Heart right ventricle (tissue), 16 donors: ENCODE measurements around the gene CDHR3. TPM values are rescaled to one million over a fixed set of nuclear protein-coding genes. Genes with fewer than 3 reads are reported as not detected.

Experiments used
- ATAC-seq, 8 donors: fragments of 200-7000 bp; cut with Tn5 transposase; one replicate each; pipeline ENCODE4 v1.9.1; 2020; ENCODE audit warnings: mild to moderate bottlenecking in 8 of 8, moderate library complexity in 8 of 8, moderate number of reproducible peaks in 1 of 8
- DNase-seq, 2 donors: peaks; one replicate each; pipeline ENCODE4 v3.0.0-alpha.2; 2020
- H3K27ac ChIP-seq, 10 donors: fragments of 200-600 bp; sonication (generic) in 2 of 10; one replicate each; pipeline versions ENCODE4 v1.5.0 to v1.8.0; 2020 to 2022; ENCODE audit warnings: mild to moderate bottlenecking in 3 of 10
- H3K27me3 ChIP-seq, 7 donors: fragments of 200-600 bp; one replicate each; pipeline ENCODE4 v1.8.0; 2021 to 2022; ENCODE audit warnings: mild to moderate bottlenecking in 2 of 7
- H3K36me3 ChIP-seq, 9 donors: fragments of 200-600 bp; sonication (generic) in 1 of 9; one replicate each; pipeline versions ENCODE4 v1.5.0 to v1.8.0; 2020 to 2022; ENCODE audit warnings: mild to moderate bottlenecking in 2 of 9
- H3K4me1 ChIP-seq, 9 donors: fragments of 200-600 bp; sonication (generic) in 1 of 9; one replicate each; pipeline versions ENCODE4 v1.5.0 to v1.8.0; 2020 to 2022; ENCODE audit warnings: mild to moderate bottlenecking in 4 of 9
- H3K4me3 ChIP-seq, 10 donors: fragments of 200-600 bp; sonication (generic) in 2 of 10; one replicate each; pipeline versions ENCODE4 v1.5.0 to v1.8.0; 2020 to 2022; ENCODE audit warnings: mild to moderate bottlenecking in 7 of 10, moderate library complexity in 2 of 10
- H3K9me3 ChIP-seq, 11 donors: fragments of 200-600 bp in 10 of 11; sonication (generic) in 2 of 11; one replicate each; pipeline versions ENCODE4 v1.5.0 to v1.8.0; 2013 to 2022; ENCODE audit warnings: mild to moderate bottlenecking in 2 of 11, control low read depth in 1 of 11, moderate library complexity in 1 of 11
- CTCF ChIP-seq, 9 donors: fragments of 200-600 bp; sonication (generic) in 2 of 9; IDR thresholded peaks; one replicate each; pipeline versions ENCODE4 v1.5.0 to v1.8.0; 2021 to 2022; ENCODE audit warnings: antibody characterized with exemption in 9 of 9, mild to moderate bottlenecking in 5 of 9, moderate library complexity in 1 of 9
- WGBS, 2 donors: extraction: QIAGEN DNeasy Blood & Tissue Kit; methylation state at CpG; one replicate each; pipeline ENCODE4 v1.1.7; 2013; ENCODE audit warnings: inconsistent platforms in 1 of 2; 5-methylcytosine and 5-hydroxymethylcytosine counted together
- intact Hi-C, 10 donors: fragments of 100-400 bp; cut with DNase I; formaldehyde crosslinking; loops; one replicate each; pipeline versions ENCODE4 v1.11.1 to v1.14.2; 2022
- polyA plus RNA-seq, 2 donors: library from polyadenylated mRNA; stranded (reverse); fragments of 200-250 nt; gene quantifications; one replicate each; pipeline ENCODE4 v1.2.3, GENCODE V29; 2013
- total RNA-seq, 10 donors: library from RNA; stranded (reverse); fragmentation: NEBNext Ultra II Directional in 3 of 10; extraction: Animal tissue kit (Norgen Biotek cat#: 25700) in 3 of 10; gene quantifications; one replicate each; pipeline versions ENCODE4 v1.2.1 to v1.2.4, GENCODE V29; 2021 to 2023
- donor health status: Arrhythmogenic right ventricular cardiomyopathy.
- donor health status: ischemic (EF 13 %, LVEDD 7.1; RV severe dilation, severe dysfunction).
- donor health status: healthy with polysubstance abuse.
- donor health status: DM: no; HTN: yes; CAD: no.
- donor health status: DM: no; HTN: no; CAD: no.
- donor health status: ischemic (EF 25% LVEDD 6.9; RV normal size, moderate dysfunction).
- donor health status: ischemic (EF 25% LVEDD 5.7; RV mildly dilated, moderate dysfunction).
- donor health status: healthy.
- donor health status: DM: yes; HTN: yes; CAD: no.
- donor health status: Ischemic cardiomyopathy.
- donor health status: ischemic (EF 35%, LVEDD 5.7; RV mildly dilated, moderate dysfunction).
- donor health status: nonischemic (EF 11% LVEDD 7.7; RV severe dilation, severe dysfunction).
- donor health status: DM: yes; HTN: yes; CAD: no.
- donor health status: PGD.
- donor health status: ischemic (EF 29% LVEDD 5.4; RV normal size, mild dysfunction).
- donor health status: nonischemic (EF 23%, LVEDD 6.1; RV moderate dilation, normal function).

The CDHR3 gene
- total and polyA plus RNA-seq, 12 donors: 0.59 to 14.2 (median 1.9) TPM

DNA sequence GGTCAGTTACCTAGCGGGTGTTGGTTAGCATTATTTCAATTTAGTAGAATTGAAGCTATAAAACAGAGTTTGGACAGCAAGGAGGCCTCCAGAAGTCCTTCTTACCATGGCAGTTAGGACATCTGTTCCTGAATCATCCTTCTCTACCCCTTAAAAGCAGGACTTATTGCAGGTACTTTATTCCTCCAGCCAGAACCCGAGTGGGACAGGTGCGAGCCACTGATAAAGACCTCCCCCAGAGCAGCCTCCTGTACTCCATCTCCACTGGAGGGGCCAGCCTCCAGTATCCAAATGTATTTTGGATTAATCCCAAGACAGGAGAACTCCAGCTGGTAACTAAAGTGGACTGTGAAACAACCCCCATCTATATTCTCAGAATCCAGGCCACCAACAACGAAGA is 54.6 kb downstream of the CDHR3 start:
- Histone ChIP-seq H3K4me3 (no peak overlapping the region), H3K4me1 (peaks cover 0 to 4% (median 0%) of the 10 kb centered on the region in 9 donors), H3K27ac (no peak overlapping the region), H3K36me3 (no peaks in the 10 kb centered on the region), H3K9me3 (no peaks in the 10 kb centered on the region), H3K27me3 (peaks cover 0 to 3% (median 0%) of the 10 kb centered on the region in 7 donors)
- no peak for TF ChIP-seq CTCF (IDR thresholded peaks at IDR 0.05)
- no peak for DNase-seq
- intact Hi-C loops: loop anchor here in 4 of 10 donors (10.0 kb wide), 4 partner anchors 83 to 363 kb away; no protein-coding TSS in a partner anchor
- WGBS, 2 donors: 93 to 95% methylated on average over 4 of the region's 4 CpGs
- no peak for ATAC-seq

- no peaks in the 10 kb centered on the region for H3K36me3 ChIP-seq
Observed at GRCh38 chr7:106018566-106019469, 55.8 kb downstream of the CDHR3 start.

GRCh38 chr7:106019470-106019820 is 56.4 kb downstream of the CDHR3 start:
- Histone ChIP-seq H3K4me1 (no peaks in the 10 kb centered on the region), H3K9me3 (no peaks in the 10 kb centered on the region), H3K4me3 (no peak overlapping the region), H3K36me3 (no peaks in the 10 kb centered on the region), H3K27ac (no peak overlapping the region), H3K27me3 (no peaks in the 10 kb centered on the region)
- ATAC-seq: no peak
- WGBS, 2 donors: 84 to 86% methylated on average over 2 of the region's 2 CpGs
- intact Hi-C loops: loop anchor here in 4 of 10 donors (10.0 kb wide), 4 partner anchors 85 to 365 kb away; no protein-coding TSS in a partner anchor
- no peak for TF ChIP-seq CTCF (IDR thresholded peaks at IDR 0.05)
- no peak for DNase-seq

More at GRCh38 chr7:106018566-106019469, 55.8 kb downstream of the CDHR3 start:
- intact Hi-C loops: loop anchor here in 4 of 10 donors (10.0 kb wide), 4 partner anchors 84 to 364 kb away; no protein-coding TSS in a partner anchor
- no peaks in the 10 kb centered on the region for H3K27me3 ChIP-seq
- H3K4me1 ChIP-seq: no peaks in the 10 kb centered on the region
- no peaks in the 10 kb centered on the region for H3K9me3 ChIP-seq
- TF ChIP-seq CTCF (IDR thresholded peaks at IDR 0.05): no peak
- no peak overlapping the region for H3K27ac ChIP-seq
- ATAC-seq: no peak
- 80 to 81% methylated on average over 14 of the region's 14 CpGs for WGBS, 2 donors
- no peak for DNase-seq
- no peak overlapping the region for H3K4me3 ChIP-seq

GRCh38 chr7:106021151-106022067 is 58.3 kb downstream of the CDHR3 start:
- no peak for TF ChIP-seq CTCF (IDR thresholded peaks at IDR 0.05)
- Histone ChIP-seq H3K4me3 (no peak overlapping the region), H3K36me3 (no peaks in the 10 kb centered on the region), H3K27ac (no peak overlapping the region), H3K27me3 (no peaks in the 10 kb centered on the region), H3K9me3 (no peaks in the 10 kb centered on the region), H3K4me1 (no peaks in the 10 kb centered on the region)
- ATAC-seq (no peak), DNase-seq (no peak)
- intact Hi-C loops: no loop called here
- WGBS, 2 donors: 82% methylated on average over 11 of the region's 11 CpGs
